ENCODE results near the gene C13orf46. TPM values are rescaled to one million over a fixed set of nuclear protein-coding genes. Genes with fewer than 3 reads are reported as not detected.
A peak's percentile ranks its signal among the peaks of the same experiment; 100 is the strongest.

The C13orf46 gene
- total and polyA plus RNA-seq, 8 donors: 0.58 to 32.6 (median 8.7) TPM; not detected in 1

DNA sequence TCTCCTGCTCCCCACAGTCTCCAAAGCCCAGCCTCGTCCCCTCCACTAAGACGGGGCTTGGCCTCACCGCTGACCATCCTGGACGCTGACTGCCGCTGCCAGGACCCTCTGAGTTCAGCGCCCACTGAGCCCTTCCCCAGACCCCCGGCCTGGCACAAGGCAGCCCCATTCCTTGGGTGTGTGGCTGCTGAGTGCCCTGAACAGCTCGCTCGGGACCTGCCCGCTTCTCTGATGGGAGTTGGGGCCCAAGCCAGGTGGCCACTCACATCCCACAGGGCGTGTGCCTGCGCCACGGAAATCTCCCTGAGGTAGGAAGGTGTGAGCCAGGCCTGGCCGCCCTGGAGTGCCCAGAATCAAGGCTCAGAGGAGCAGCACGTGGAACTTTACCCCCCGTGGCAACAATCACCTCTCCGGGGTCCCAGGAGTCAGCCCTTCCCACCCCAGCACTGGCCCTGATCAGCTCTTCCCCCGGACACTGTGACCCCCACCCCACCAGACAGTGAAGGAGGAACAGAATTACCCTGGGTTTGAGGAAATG is 20.8 kb downstream of the C13orf46 start:
- WGBS, 5 donors: 77 to 93% (median 87%) methylated on average over 12 to 18 of the region's 18 CpGs
- H3K9me3 ChIP-seq: no peaks in the 10 kb centered on the region
- DNase-seq: no peak
- H3K27me3 ChIP-seq: no peaks in the 10 kb centered on the region
- intact Hi-C loops (cut with DNase I; ENCODE audit: low total_unique reads): loop anchor here (5.0 kb wide), 1 partner anchor 274 kb away; no protein-coding TSS in a partner anchor
- no peak overlapping the region for H3K27ac ChIP-seq
- peaks cover 13 to 35% (median 30%) of the 10 kb centered on the region in 4 donors for H3K36me3 ChIP-seq
- no peak for TF ChIP-seq POLR2AphosphoS5 (IDR thresholded peaks at IDR 0.05)
- TF ChIP-seq EP300 (IDR thresholded peaks at IDR 0.05): no peak
- TF ChIP-seq POLR2A (IDR thresholded peaks at IDR 0.05): no peak
- TF ChIP-seq CTCF (IDR thresholded peaks at IDR 0.05): no peak
- H3K4me3 ChIP-seq: no peak overlapping the region
- H3K4me1 ChIP-seq: peaks cover 10 to 16% (median 15%) of the 10 kb centered on the region in 4 donors

DNA sequence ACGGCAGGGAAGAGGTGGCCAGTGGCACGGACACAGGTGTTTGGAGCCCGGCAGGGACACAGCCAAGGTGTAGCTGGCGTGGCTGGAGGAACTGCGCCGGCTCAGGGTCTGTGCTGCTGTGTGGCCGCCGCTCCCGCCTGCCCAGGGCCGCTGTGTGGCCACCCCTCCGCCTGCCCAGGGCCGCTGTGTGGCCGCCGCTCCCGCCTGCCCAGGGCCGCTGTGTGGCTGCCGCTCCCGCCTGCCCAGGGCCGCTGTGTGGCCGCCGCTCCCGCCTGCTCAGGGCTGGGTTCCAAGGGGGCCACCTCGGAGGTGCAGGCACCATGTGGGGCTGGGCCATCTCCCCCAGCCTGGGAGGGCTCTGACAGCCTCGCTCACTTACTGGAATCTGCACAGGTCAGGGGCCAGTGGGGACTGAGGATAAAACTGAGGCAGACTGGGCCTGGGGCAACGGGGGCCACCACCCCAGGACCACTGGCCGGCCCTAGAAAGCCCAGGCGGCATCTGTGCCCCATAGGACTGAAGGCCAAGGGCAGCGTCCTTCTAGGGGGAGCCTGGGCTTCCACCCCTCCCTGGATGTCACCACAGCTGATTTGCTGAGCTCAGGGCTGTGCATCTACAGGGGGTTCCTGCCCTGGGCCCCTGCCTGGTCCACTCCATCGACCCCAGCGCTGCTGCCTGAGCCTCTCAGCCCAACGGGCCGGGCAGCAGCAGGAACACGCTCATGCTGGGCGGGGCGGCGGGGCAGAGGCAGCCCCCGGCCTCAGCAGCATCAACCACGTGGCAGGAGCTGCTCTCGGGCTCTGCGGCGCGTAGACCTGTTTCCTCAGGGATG is 21.5 kb downstream of the C13orf46 start:
- WGBS, 5 donors: 89 to 97% (median 91%) methylated on average over 17 to 42 of the region's 42 CpGs
- TF ChIP-seq POLR2AphosphoS5 (IDR thresholded peaks at IDR 0.05) (no peak), POLR2A (IDR thresholded peaks at IDR 0.05) (no peak), EP300 (IDR thresholded peaks at IDR 0.05) (no peak), CTCF (IDR thresholded peaks at IDR 0.05) (no peak)
- no peaks in the 10 kb centered on the region for H3K9me3 ChIP-seq
- H3K4me1 ChIP-seq: peaks cover 10 to 22% (median 19%) of the 10 kb centered on the region in 4 donors
- intact Hi-C loops (cut with DNase I; ENCODE audit: low total_unique reads): loop anchor here (5.0 kb wide), 1 partner anchor 275 kb away; no protein-coding TSS in a partner anchor
- no peak overlapping the region for H3K4me3 ChIP-seq
- no peak overlapping the region for H3K27ac ChIP-seq
- no peak for DNase-seq
- peaks cover 13 to 35% (median 30%) of the 10 kb centered on the region in 4 donors for H3K36me3 ChIP-seq
- no peaks in the 10 kb centered on the region for H3K27me3 ChIP-seq

- Histone ChIP-seq H3K27me3 (no peaks in the 10 kb centered on the region), H3K36me3 (peaks cover 13 to 34% (median 24%) of the 10 kb centered on the region in 4 donors), H3K9me3 (no peaks in the 10 kb centered on the region), H3K4me3 (peak overlapping the region in 3 of 4 donors; percentile 3 to 21 (median 14)), H3K4me1 (peaks cover 10 to 28% (median 26%) of the 10 kb centered on the region in 4 donors), H3K27ac (peak overlapping the region in 1 of 5 donors; percentile 41)
- intact Hi-C loops (cut with DNase I; ENCODE audit: low total_unique reads): loop anchor here (5.0 kb wide), 1 partner anchor 276 kb away; no protein-coding TSS in a partner anchor
- 38 to 47% (median 41%) methylated on average over 38 to 42 of the region's 42 CpGs for WGBS, 5 donors
- peak; percentile 90 to 92 for DNase-seq
- TF ChIP-seq POLR2A (IDR thresholded peaks at IDR 0.05): no peak
- peak in 1 of 3 donors; percentile 82 for TF ChIP-seq POLR2AphosphoS5 (IDR thresholded peaks at IDR 0.05)
- TF ChIP-seq EP300 (IDR thresholded peaks at IDR 0.05): no peak
- TF ChIP-seq CTCF (IDR thresholded peaks at IDR 0.05): peak in 5 of 7 experiments; percentile 69 to 95 (median 86)
Measured at GRCh38 chr13:113951246-113951999, 22.5 kb downstream of the C13orf46 start.
